HUDEP-2 (cell line): ENCODE data around the gene LRRC32.

ENCODE experiments used
- DNase-seq, 76 experiments: peaks; one replicate each; lab custom pipeline; 2025; ENCODE audit not compliant: unreplicated experiment in 76 of 76; lab: John Stamatoyannopoulos, UW

The LRRC32 gene, protein sequence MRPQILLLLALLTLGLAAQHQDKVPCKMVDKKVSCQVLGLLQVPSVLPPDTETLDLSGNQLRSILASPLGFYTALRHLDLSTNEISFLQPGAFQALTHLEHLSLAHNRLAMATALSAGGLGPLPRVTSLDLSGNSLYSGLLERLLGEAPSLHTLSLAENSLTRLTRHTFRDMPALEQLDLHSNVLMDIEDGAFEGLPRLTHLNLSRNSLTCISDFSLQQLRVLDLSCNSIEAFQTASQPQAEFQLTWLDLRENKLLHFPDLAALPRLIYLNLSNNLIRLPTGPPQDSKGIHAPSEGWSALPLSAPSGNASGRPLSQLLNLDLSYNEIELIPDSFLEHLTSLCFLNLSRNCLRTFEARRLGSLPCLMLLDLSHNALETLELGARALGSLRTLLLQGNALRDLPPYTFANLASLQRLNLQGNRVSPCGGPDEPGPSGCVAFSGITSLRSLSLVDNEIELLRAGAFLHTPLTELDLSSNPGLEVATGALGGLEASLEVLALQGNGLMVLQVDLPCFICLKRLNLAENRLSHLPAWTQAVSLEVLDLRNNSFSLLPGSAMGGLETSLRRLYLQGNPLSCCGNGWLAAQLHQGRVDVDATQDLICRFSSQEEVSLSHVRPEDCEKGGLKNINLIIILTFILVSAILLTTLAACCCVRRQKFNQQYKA

GRCh38 chr11:76670485-76671236 is at the start of gene LRRC32:
LRRC32 (minus strand) TSS chr11:76670747; CDS start chr11:76665954, 4,793 bp downstream.
- no peak for DNase-seq

DNA sequence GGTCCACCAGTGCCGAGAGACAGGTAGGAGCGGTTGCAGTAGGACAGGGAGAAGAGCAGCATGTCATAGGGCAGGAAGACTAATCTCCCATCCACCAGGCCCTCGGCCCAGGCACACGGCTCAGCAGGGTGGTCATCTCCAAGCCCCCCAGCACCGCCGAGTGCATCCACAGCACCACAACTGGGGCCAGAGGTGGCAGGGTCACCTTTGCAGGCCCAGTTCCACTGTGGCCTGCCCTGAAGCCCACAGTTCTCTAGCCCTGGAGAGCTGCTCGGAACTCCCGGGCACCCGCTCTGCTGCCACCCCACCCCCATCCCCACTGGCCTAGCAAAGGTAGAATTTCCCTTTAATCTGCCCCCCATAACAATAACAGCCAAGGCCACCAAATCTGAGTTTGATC is 49.1 kb upstream of the LRRC32 start:
- DNase-seq: no peak

GRCh38 chr11:76719281-76719680 is 48.7 kb upstream of the LRRC32 start:
- no peak for DNase-seq

DNA sequence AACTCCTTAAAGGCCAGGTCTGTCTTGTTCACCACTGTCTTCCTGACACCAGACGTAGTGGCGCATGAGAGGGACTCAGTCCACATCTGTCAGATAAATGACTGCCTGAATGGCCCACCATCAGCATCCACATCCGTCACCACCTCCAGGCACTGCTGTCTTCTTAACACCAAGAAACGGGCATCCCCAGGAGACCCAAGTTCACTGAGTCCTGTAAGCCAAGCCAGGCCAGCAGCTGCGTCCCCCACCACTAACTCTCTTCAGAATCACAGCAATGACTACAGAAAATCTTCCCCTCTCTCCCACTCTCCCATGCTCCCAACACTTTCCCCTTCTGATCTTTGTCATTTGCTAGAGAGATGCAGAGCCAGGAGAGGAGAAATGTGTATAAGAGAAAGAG is 47.3 kb upstream of the LRRC32 start:
- DNase-seq: no peak

- DNase-seq: no peak
Observed at GRCh38 chr11:76717369-76717768, 46.8 kb upstream of the LRRC32 start.

GRCh38 chr11:76716268-76716667 is 45.7 kb upstream of the LRRC32 start:
- no peak for DNase-seq

- DNase-seq: peak in 4 of 76 experiments; percentile 6 to 24 (median 16)
Observed at GRCh38 chr11:76714493-76714892, 43.9 kb upstream of the LRRC32 start.

DNA sequence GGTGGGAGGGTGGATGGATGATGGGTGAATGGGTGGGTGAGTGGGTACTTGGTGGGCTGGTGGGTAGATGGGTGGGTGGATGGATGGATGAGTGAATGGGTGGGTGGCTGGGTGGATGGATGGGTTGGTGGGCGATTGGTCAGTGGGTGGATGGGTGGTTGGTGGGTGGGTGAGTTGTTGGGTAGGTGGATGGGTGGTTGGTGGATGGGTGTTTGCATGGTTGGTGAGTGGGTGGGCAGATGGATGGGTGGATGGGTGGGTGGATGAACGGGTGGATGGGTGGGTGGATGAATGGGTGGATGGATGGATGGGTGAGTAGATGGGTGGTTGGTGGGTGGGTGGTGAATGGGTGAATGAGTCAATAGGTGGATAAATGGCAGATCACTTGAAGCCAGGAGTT is 43.0 kb upstream of the LRRC32 start:
- DNase-seq: no peak

DNA sequence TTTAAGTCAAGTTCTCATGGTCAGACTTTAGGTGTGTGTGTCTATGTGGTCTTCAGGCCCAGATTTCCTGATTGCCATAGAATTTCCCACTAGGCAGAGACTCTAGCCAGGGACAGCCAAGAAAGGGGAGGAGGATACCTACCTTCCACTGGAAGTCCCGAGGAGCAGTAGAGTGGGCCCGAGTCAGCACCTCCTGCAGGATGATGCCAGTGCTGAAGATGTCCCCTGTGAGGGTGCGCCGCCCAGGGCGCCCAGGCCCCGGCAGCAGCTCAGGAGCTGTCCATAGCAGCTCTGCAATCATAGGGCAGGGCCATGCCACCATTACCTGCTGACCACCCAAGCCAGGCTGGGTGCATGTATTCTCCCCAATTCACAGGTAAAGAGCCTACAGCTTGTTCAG is 41.6 kb upstream of the LRRC32 start:
- DNase-seq: no peak

DNA sequence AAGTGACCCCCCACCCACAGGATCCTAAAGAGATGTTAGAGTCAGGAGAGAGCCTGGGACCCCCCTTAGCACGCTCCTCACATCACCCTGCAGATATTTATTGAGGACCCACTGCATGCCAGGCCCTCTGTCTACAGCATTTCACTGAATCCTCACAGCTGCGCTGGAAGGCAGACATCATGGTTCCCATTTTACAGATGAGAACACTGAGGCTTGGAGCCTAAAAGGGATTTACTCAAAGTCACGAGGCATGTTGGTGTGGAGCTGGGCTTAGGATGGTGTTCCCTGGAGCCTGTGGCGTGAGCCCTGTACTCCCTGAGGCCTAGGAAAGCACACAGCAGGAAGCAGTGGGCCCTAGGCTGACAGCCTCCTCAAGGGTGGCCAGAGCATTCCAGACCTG is 39.2 kb upstream of the LRRC32 start:
- no peak for DNase-seq

- DNase-seq: no peak
Observed at GRCh38 chr11:76708972-76709660, 38.6 kb upstream of the LRRC32 start.

DNA sequence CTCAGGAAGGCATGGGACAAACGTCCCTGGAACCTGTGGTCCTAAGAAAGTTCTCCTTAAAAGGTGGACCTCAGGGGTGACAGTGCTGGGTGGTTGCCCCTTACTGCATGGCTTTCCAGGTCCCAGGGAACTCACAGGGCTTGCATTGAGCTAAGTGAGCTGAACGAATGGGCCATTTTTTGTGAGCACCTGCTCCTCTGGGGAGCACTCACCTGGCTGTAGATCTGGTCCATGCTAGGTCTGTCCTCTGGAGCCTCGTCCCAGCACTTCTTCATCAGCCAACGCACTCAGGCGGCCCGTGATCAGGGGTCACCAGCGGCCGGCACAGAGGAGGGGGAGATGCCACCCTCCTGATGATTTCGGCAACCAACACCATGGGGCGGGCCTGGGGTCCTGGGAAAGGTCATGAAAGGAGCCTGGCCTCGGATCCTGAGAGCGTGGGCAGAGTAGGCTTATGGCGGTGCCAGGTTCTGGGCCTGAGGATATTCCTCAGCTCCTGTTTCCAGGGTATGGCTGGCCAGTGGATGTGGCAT is 36.8 kb upstream of the LRRC32 start:
- DNase-seq: no peak

GRCh38 chr11:76706667-76707066 is 36.1 kb upstream of the LRRC32 start:
- DNase-seq: no peak

DNA sequence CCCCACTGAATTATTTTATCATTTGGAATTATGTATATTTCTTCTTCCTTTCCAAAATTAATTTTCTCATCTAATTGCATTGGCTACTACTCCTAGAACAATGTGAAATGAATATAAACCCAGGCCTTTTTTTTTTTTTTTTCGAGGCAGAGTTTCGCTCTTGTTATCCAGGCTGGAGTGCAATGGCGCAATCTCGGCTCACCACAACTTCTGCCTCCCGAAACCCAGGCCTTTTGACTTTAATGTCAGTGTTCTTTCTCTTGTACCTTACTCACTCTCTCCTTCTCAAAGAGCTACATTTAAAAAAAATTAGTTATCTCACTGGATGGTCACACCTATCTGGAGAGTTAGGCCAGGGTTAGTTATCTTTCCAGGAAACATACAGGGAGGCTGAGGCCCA is 35.3 kb upstream of the LRRC32 start:
- no peak for DNase-seq

- DNase-seq: no peak
Observed at GRCh38 chr11:76704171-76704948, 33.8 kb upstream of the LRRC32 start.

DNA sequence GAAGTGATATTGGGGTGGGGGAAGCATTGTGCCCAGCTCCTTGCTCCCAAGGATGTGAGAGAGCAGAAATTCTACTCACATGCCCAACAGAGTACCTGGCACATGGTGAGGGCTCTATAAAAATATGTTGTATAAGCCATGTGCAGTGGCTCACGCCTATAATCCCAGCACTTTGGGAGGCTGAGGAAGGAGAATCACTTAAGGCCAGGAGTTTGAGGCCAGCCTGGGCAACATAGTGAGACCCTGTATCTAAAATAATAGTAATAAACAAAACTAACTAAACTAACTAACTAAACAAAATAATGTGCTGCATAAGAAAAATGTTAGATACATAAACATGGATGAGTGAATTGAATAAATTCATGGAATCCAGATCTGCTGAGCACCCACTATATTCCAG is 33.2 kb upstream of the LRRC32 start:
- DNase-seq: no peak

GRCh38 chr11:76702336-76703128 is 32.0 kb upstream of the LRRC32 start:
- DNase-seq: peak in 65 of 76 experiments; percentile 16 to 83 (median 47)

DNA sequence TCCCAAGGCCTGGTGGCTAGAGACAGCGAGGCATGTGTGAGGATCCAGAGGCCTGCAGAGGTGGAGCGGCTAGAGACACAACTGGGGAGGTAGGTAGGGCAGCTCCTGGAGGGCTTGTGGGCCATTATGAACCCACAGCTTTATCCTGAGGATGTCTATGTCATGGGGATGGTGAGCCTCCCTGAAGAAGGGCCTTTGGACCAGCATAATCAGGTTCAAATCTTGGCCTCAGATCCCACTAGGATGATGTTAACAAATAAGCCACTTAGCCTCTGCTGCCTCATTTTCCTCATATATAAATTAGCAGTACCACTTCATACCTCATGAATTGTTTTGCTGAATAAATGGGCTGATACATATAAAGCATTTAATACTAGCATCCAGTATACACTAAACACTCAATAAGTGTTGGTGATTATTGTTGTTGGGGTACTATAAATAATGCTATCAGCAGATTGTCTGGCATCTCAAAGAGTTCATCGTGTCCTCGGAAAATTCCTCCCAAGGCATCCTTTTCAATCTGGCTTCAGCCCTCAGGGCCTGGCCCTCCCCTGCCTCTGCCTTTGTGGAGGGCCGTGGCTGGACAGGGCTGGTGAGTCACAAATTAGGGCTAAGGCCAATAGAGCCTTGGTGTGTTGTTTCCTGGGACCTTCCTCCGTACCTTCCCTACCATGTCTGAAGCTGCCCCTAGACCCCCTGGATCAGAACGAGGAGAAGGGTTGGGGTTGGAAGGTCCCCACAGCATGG is 30.9 kb upstream of the LRRC32 start:
- peak in 5 of 76 experiments; percentile 15 to 34 (median 24) for DNase-seq
